Measurements from ENCODE around the gene CUBN.

CUBN gene

GRCh38 chr10:16993186-16993585, 136.4 kb downstream of the CUBN start:
- Histone ChIP-seq H3K4me3 (replicated peaks; ENCODE audit: insufficient read depth, low read length) (no peak overlapping the region), H3K27me3 (ENCODE audit: insufficient read depth, poor library complexity, severe bottlenecking) (no peaks in the 10 kb centered on the region), H3K27ac (replicated peaks) (no peak overlapping the region)
- no peak for DNase-seq (ENCODE audit: low read depth in 1 of 2, low spot score in 1 of 2)
- no peak for TF ChIP-seq SPI1 (IDR thresholded peaks at IDR 0.05; ENCODE audit: borderline replicate concordance, low read depth)
- TF ChIP-seq POLR2AphosphoS5 (IDR thresholded peaks at IDR 0.05; ENCODE audit: low read depth) = no peak
- TF ChIP-seq CTCF (IDR thresholded peaks at IDR 0.05; ENCODE audit: insufficient read depth, low read length) = no peak
- no peak for TF ChIP-seq GABPA (IDR thresholded peaks at IDR 0.05; ENCODE audit: low read depth)
- TF ChIP-seq, protein P1, sequence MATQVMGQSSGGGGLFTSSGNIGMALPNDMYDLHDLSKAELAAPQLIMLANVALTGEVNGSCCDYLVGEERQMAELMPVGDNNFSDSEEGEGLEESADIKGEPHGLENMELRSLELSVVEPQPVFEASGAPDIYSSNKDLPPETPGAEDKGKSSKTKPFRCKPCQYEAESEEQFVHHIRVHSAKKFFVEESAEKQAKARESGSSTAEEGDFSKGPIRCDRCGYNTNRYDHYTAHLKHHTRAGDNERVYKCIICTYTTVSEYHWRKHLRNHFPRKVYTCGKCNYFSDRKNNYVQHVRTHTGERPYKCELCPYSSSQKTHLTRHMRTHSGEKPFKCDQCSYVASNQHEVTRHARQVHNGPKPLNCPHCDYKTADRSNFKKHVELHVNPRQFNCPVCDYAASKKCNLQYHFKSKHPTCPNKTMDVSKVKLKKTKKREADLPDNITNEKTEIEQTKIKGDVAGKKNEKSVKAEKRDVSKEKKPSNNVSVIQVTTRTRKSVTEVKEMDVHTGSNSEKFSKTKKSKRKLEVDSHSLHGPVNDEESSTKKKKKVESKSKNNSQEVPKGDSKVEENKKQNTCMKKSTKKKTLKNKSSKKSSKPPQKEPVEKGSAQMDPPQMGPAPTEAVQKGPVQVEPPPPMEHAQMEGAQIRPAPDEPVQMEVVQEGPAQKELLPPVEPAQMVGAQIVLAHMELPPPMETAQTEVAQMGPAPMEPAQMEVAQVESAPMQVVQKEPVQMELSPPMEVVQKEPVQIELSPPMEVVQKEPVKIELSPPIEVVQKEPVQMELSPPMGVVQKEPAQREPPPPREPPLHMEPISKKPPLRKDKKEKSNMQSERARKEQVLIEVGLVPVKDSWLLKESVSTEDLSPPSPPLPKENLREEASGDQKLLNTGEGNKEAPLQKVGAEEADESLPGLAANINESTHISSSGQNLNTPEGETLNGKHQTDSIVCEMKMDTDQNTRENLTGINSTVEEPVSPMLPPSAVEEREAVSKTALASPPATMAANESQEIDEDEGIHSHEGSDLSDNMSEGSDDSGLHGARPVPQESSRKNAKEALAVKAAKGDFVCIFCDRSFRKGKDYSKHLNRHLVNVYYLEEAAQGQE (IDR thresholded peaks at IDR 0.05; ENCODE audit: insufficient replicate concordance, low read depth) = no peak

DNA sequence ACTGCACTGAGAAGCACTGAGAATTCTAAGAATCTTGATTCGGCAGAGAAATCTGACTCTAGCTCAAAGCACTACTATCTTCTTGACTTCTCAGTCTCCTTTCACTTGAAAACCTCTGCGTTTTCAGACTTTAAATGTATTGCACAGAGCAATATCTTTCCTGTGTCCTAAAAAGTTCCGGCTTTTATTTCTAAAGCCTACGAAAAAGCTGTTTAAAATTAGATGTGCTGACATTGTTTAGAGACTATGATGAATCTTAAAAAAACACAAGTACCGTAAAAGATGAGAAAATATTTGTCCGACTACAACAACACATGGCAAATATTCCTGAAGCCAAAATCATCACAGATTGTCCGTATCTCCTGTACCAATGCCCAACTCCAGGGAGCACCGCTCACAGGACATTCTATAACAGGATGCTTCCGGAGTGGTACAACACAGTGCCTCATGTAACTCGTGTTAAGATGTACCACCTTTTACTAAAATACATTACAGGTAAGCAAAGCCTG, 136.9 kb downstream of the CUBN start:
- TF ChIP-seq, protein P1 (IDR thresholded peaks at IDR 0.05; ENCODE audit: insufficient replicate concordance, low read depth) = no peak
- TF ChIP-seq SPI1 (IDR thresholded peaks at IDR 0.05; ENCODE audit: borderline replicate concordance, low read depth) = no peak
- TF ChIP-seq POLR2AphosphoS5 (IDR thresholded peaks at IDR 0.05; ENCODE audit: low read depth) = no peak
- TF ChIP-seq CTCF (IDR thresholded peaks at IDR 0.05; ENCODE audit: insufficient read depth, low read length) = no peak
- TF ChIP-seq GABPA (IDR thresholded peaks at IDR 0.05; ENCODE audit: low read depth) = no peak
- no peaks in the 10 kb centered on the region for H3K27me3 ChIP-seq (ENCODE audit: insufficient read depth, poor library complexity, severe bottlenecking)
- H3K4me3 ChIP-seq (replicated peaks; ENCODE audit: insufficient read depth, low read length) = no peak overlapping the region
- H3K27ac ChIP-seq (replicated peaks) = no peak overlapping the region
- no peak for DNase-seq (ENCODE audit: low read depth in 1 of 2, low spot score in 1 of 2)

GRCh38 chr10:16991011-16991410, 138.6 kb downstream of the CUBN start:
- Histone ChIP-seq H3K27me3 (ENCODE audit: insufficient read depth, poor library complexity, severe bottlenecking) (no peaks in the 10 kb centered on the region), H3K4me3 (replicated peaks; ENCODE audit: insufficient read depth, low read length) (no peak overlapping the region), H3K27ac (replicated peaks) (no peak overlapping the region)
- TF ChIP-seq POLR2AphosphoS5 (IDR thresholded peaks at IDR 0.05; ENCODE audit: low read depth) = no peak
- TF ChIP-seq, protein P1 (IDR thresholded peaks at IDR 0.05; ENCODE audit: insufficient replicate concordance, low read depth) = no peak
- no peak for TF ChIP-seq SPI1 (IDR thresholded peaks at IDR 0.05; ENCODE audit: borderline replicate concordance, low read depth)
- TF ChIP-seq CTCF (IDR thresholded peaks at IDR 0.05; ENCODE audit: insufficient read depth, low read length) = no peak
- no peak for TF ChIP-seq GABPA (IDR thresholded peaks at IDR 0.05; ENCODE audit: low read depth)
- DNase-seq (ENCODE audit: low read depth in 1 of 2, low spot score in 1 of 2) = no peak
